Measurements from ENCODE around the gene SULT1C2. TPM values are rescaled to one million over a fixed set of nuclear protein-coding genes. Genes with fewer than 3 reads are reported as not detected.
"Not testable (repeated sequence)": the region's sequence is repeated elsewhere in the genome, so short reads cannot be mapped to it uniquely, and the experiment has no call there.

Gene SULT1C2
- total RNA-seq, 1 donor from 2014 or later: 1.9 TPM

GRCh38 chr2:108348816-108349570 is 60.3 kb downstream of the SULT1C2 start:
- Histone ChIP-seq H3K27me3 (ENCODE audit: low read depth) (peaks cover 19% of the 10 kb centered on the region), H3K9me3 (replicated peaks) (no peaks in the 10 kb centered on the region), H3K27ac (replicated peaks) (no peak overlapping the region), H3K36me3 (no peaks in the 10 kb centered on the region), H3K4me3 (no peak overlapping the region), H3K4me1 (no peaks in the 10 kb centered on the region)
- intact Hi-C loops (cut with micrococcal nuclease): no loop called here
- DNase-seq: no peak
- no peak for TF ChIP-seq CTCF (IDR thresholded peaks at IDR 0.05; ENCODE audit: borderline replicate concordance)

GRCh38 chr2:108349571-108349928 is 60.9 kb downstream of the SULT1C2 start:
- no peak for TF ChIP-seq CTCF (IDR thresholded peaks at IDR 0.05; ENCODE audit: borderline replicate concordance)
- H3K27ac ChIP-seq (replicated peaks): no peak overlapping the region
- peaks cover 19% of the 10 kb centered on the region for H3K27me3 ChIP-seq (ENCODE audit: low read depth)
- H3K4me1 ChIP-seq: no peaks in the 10 kb centered on the region
- intact Hi-C loops (cut with micrococcal nuclease): no loop called here
- no peaks in the 10 kb centered on the region for H3K36me3 ChIP-seq
- no peak for DNase-seq
- H3K4me3 ChIP-seq: no peak overlapping the region
- no peaks in the 10 kb centered on the region for H3K9me3 ChIP-seq (replicated peaks)

- Histone ChIP-seq H3K27ac (replicated peaks) (no peak overlapping the region), H3K36me3 (no peaks in the 10 kb centered on the region), H3K9me3 (replicated peaks) (no peaks in the 10 kb centered on the region), H3K4me1 (no peaks in the 10 kb centered on the region), H3K4me3 (no peak overlapping the region), H3K27me3 (ENCODE audit: low read depth) (peaks cover 3% of the 10 kb centered on the region)
- no peak for TF ChIP-seq CTCF (IDR thresholded peaks at IDR 0.05; ENCODE audit: borderline replicate concordance)
- intact Hi-C loops (cut with micrococcal nuclease): no loop called here
- DNase-seq: no peak
Observed at GRCh38 chr2:108351889-108352288, 63.2 kb downstream of the SULT1C2 start.

GRCh38 chr2:108354136-108354535 is 65.4 kb downstream of the SULT1C2 start:
- Histone ChIP-seq H3K36me3 (no peaks in the 10 kb centered on the region), H3K4me3 (no peak overlapping the region), H3K9me3 (replicated peaks) (no peaks in the 10 kb centered on the region), H3K4me1 (no peaks in the 10 kb centered on the region), H3K27me3 (ENCODE audit: low read depth) (no peaks in the 10 kb centered on the region), H3K27ac (replicated peaks) (no peak overlapping the region)
- DNase-seq: no peak
- no peak for TF ChIP-seq CTCF (IDR thresholded peaks at IDR 0.05; ENCODE audit: borderline replicate concordance)
- intact Hi-C loops (cut with micrococcal nuclease): no loop called here

- Histone ChIP-seq H3K27me3 (ENCODE audit: low read depth) (no peaks in the 10 kb centered on the region), H3K36me3 (no peaks in the 10 kb centered on the region), H3K9me3 (replicated peaks) (no peaks in the 10 kb centered on the region), H3K27ac (replicated peaks) (no peak overlapping the region), H3K4me1 (no peaks in the 10 kb centered on the region), H3K4me3 (no peak overlapping the region)
- TF ChIP-seq CTCF (IDR thresholded peaks at IDR 0.05; ENCODE audit: borderline replicate concordance): no peak
- intact Hi-C loops (cut with micrococcal nuclease): no loop called here
- no peak for DNase-seq
Observed at GRCh38 chr2:108355906-108356734, 67.4 kb downstream of the SULT1C2 start.

- H3K4me1 ChIP-seq; H3K9me3 ChIP-seq (replicated peaks); H3K36me3 ChIP-seq; H3K27ac ChIP-seq (replicated peaks); intact Hi-C loops (cut with micrococcal nuclease); H3K4me3 ChIP-seq; H3K27me3 ChIP-seq (ENCODE audit: low read depth); DNase-seq: not testable (repeated sequence)
Observed at GRCh38 chr2:108359336-108359735, 70.6 kb downstream of the SULT1C2 start.
